HEK293T (cell line): ENCODE data around the gene NNT.
"Not testable (repeated sequence)": the region's sequence is repeated elsewhere in the genome, so short reads cannot be mapped to it uniquely, and the experiment has no call there.

Experiments
- CTCF ChIA-PET: fragments of 350-600 bp; formaldehyde crosslinking; extraction: SDS; loops from one replicate; lab custom pipeline; 2021; ENCODE audit warnings: antibody characterized with exemption, inconsistent platforms; lab: Yijun Ruan, JAX
- POLR2A ChIA-PET: fragments of 350-600 bp; formaldehyde crosslinking; extraction: SDS; loops from one replicate; lab custom pipeline; 2020; ENCODE audit warnings: antibody characterized with exemption, inconsistent platforms; lab: Yijun Ruan, JAX
- DNase-seq: peaks from one replicate; pipeline ENCODE4 v3.0.0; 2012; ENCODE audit warnings: mixed read lengths; ENCODE audit errors: extremely low spot score
- ARNT ChIP-seq: fragments of 450-650 bp; IDR thresholded peaks from 2 replicates; pipeline ENCODE4 v1.6.1; 2017; ENCODE audit warnings: mild to moderate bottlenecking
- BHLHE40 ChIP-seq: fragments of 450-650 bp; IDR thresholded peaks from 2 replicates; pipeline ENCODE4 v1.6.1; 2016; ENCODE audit warnings: mild to moderate bottlenecking, moderate library complexity, borderline replicate concordance
- CTBP1 ChIP-seq: fragments of 450-650 bp; IDR thresholded peaks from 2 replicates; pipeline ENCODE4 v1.6.1; 2016; ENCODE audit warnings: borderline replicate concordance
- ELF4 ChIP-seq: fragments of 450-650 bp; IDR thresholded peaks from 2 replicates; pipeline ENCODE4 v1.6.1; 2017; ENCODE audit warnings: antibody characterized with exemption
- FOXA1 ChIP-seq: fragments of 450-650 bp; IDR thresholded peaks from 2 replicates; pipeline ENCODE4 v1.6.1; 2016; ENCODE audit warnings: mild to moderate bottlenecking
- FOXK2 ChIP-seq: fragments of 450-650 bp; IDR thresholded peaks from 2 replicates; pipeline ENCODE4 v1.6.1; 2016; ENCODE audit warnings: mild to moderate bottlenecking
- FOXM1 ChIP-seq: fragments of 450-650 bp; IDR thresholded peaks from 2 replicates; pipeline ENCODE4 v1.6.1; 2017; ENCODE audit warnings: mild to moderate bottlenecking, borderline replicate concordance
- HDGF ChIP-seq: fragments of 450-650 bp; IDR thresholded peaks from 2 replicates; pipeline ENCODE4 v1.6.1; 2017; ENCODE audit warnings: antibody characterized with exemption, borderline replicate concordance
- L3MBTL2 ChIP-seq: fragments of 450-650 bp; conservative IDR thresholded peaks from 2 replicates; pipeline ENCODE4 v1.6.1; 2016; ENCODE audit warnings: mild to moderate bottlenecking
- LEF1 ChIP-seq: fragments of 450-650 bp; IDR thresholded peaks from 2 replicates; pipeline ENCODE4 v1.6.1; 2017; ENCODE audit warnings: mild to moderate bottlenecking, borderline replicate concordance
- NFRKB ChIP-seq: fragments of 450-650 bp; IDR thresholded peaks from 2 replicates; pipeline ENCODE4 v1.6.1; 2016; ENCODE audit warnings: mild to moderate bottlenecking, moderate library complexity
- PKNOX1 ChIP-seq: fragments of 450-650 bp; IDR thresholded peaks from 2 replicates; pipeline ENCODE4 v1.6.1; 2016
- SP1 ChIP-seq: fragments of 450-650 bp; IDR thresholded peaks from 2 replicates; pipeline ENCODE4 v1.6.1; 2017
- SUZ12 ChIP-seq: fragments of 450-650 bp; IDR thresholded peaks from 2 replicates; pipeline ENCODE4 v1.6.1; 2016; ENCODE audit warnings: mild to moderate bottlenecking
- TARDBP ChIP-seq: fragments of 450-650 bp; IDR thresholded peaks from 2 replicates; pipeline ENCODE4 v1.6.1; 2016
- ZNF384 ChIP-seq: fragments of 450-650 bp; IDR thresholded peaks from 2 replicates; pipeline ENCODE4 v1.6.1; 2016

NNT gene

GRCh38 chr5:43602461-43603343, at the start of gene NNT:
TSS of gene NNT (plus strand) at chr5:43603180. CDS start at chr5:43609196, 6,016 bp downstream.
- ChIA-PET CTCF (interaction anchor here (1.1 kb wide), 1 partner anchor 29 kb away, joined by 5 read pairs; no protein-coding TSS in a partner anchor), POLR2A (interaction anchor here (0.7 to 1.6 kb wide), 13 partner anchors 11 to 584 kb away, joined by 3 to 13 read pairs (median 3); partner anchors contain the start of genes C5orf34 and TMEM267)
- peak; percentile 95 for TF ChIP-seq PKNOX1
- no peak for TF ChIP-seq SUZ12
- no peak for TF ChIP-seq FOXK2
- no peak for TF ChIP-seq ELF4
- no peak for TF ChIP-seq FOXA1
- TF ChIP-seq ARNT: no peak
- TF ChIP-seq CTBP1: no peak
- no peak for TF ChIP-seq ZNF384
- no peak for TF ChIP-seq BHLHE40
- TF ChIP-seq L3MBTL2: peak; percentile 79
- no peak for TF ChIP-seq FOXM1
- no peak for TF ChIP-seq NFRKB
- TF ChIP-seq HDGF: no peak
- no peak for TF ChIP-seq TARDBP
- peak; percentile 63 for DNase-seq

GRCh38 chr5:43553381-43553780, 49.6 kb upstream of the NNT start:
- POLR2A ChIA-PET: interaction anchor here (1.0 kb wide), 1 partner anchor 70 kb away, joined by 4 read pairs; the partner anchor contains the start of gene TMEM267
- CTCF ChIA-PET: no interaction called here
- DNase-seq: no peak
- TF ChIP-seq ELF4 (no peak), FOXK2 (no peak), BHLHE40 (no peak), SUZ12 (no peak), CTBP1 (no peak), FOXA1 (no peak), L3MBTL2 (no peak), ZNF384 (no peak), LEF1 (no peak), HDGF (no peak), TARDBP (no peak), NFRKB (no peak), FOXM1 (no peak), ARNT (no peak), SP1 (no peak), PKNOX1 (no peak)

GRCh38 chr5:43554497-43554896, 48.5 kb upstream of the NNT start:
- no peak for DNase-seq
- TF ChIP-seq TARDBP (no peak), PKNOX1 (no peak), BHLHE40 (no peak), LEF1 (no peak), SP1 (no peak), ZNF384 (no peak), FOXK2 (no peak), FOXM1 (no peak), FOXA1 (no peak), SUZ12 (no peak), L3MBTL2 (no peak), ELF4 (no peak), CTBP1 (no peak), NFRKB (no peak), ARNT (no peak), HDGF (no peak)
- ChIA-PET POLR2A (interaction anchor here (2.4 to 2.8 kb wide), 2 partner anchors 39 to 70 kb away, joined by 11 to 13 read pairs; partner anchors contain the start of genes C5orf34 and TMEM267), CTCF (no interaction called here)

GRCh38 chr5:43555895-43556606, 46.9 kb upstream of the NNT start:
- DNase-seq: peak; percentile 41
- CTCF ChIA-PET: interaction anchor here (1.2 to 1.5 kb wide), 2 partner anchors 41 to 76 kb away, joined by 3 to 4 read pairs; partner anchors contain the start of gene C5orf34
- POLR2A ChIA-PET: interaction anchor here (0.8 to 2.8 kb wide), 4 partner anchors 32 to 72 kb away, joined by 3 to 13 read pairs (median 8); partner anchors contain the start of genes C5orf34, NNT and TMEM267
- TF ChIP-seq NFRKB (no peak), SP1 (no peak), PKNOX1 (no peak), FOXA1 (no peak), ELF4 (no peak), L3MBTL2 (no peak), BHLHE40 (no peak), TARDBP (no peak), HDGF (no peak), FOXM1 (no peak), ZNF384 (no peak; the same call in 1 of the 2 replicates), SUZ12 (no peak), ARNT (no peak)

GRCh38 chr5:43556607-43556856, 46.4 kb upstream of the NNT start:
- CTCF ChIA-PET, DNase-seq: not testable (repeated sequence)
- POLR2A ChIA-PET: interaction anchor here (1.2 to 2.8 kb wide), 3 partner anchors 32 to 73 kb away, joined by 3 to 13 read pairs (median 11); partner anchors contain the start of genes C5orf34 and TMEM267
